Upper lobe of left lung (tissue), 6 donors: ENCODE data around the gene SLC25A21. TPM values are rescaled to one million over a fixed set of nuclear protein-coding genes. Genes with fewer than 3 reads are reported as not detected.

ENCODE experiments used
- ATAC-seq, 2 donors: fragments of 200-7000 bp; cut with Tn5 transposase; one replicate each; pipeline ENCODE4 v1.9.1; 2022; ENCODE audit warnings: mild to moderate bottlenecking in 2 of 2, moderate library complexity in 2 of 2; ENCODE audit not compliant: low FRiP score in 2 of 2
- DNase-seq, 2 donors: peaks; one replicate each; pipeline ENCODE4 v3.0.0-alpha.2; 2019 to 2020
- H3K27ac ChIP-seq, 4 donors: fragments of 200-600 bp; sonication (generic); one replicate each; pipeline ENCODE4 v1.5.1; 2016 to 2019
- H3K27me3 ChIP-seq, 4 donors: fragments of 200-600 bp; sonication (generic); one replicate each; pipeline ENCODE4 v1.5.1; 2017 to 2019
- H3K36me3 ChIP-seq, 4 donors: fragments of 200-600 bp; sonication (generic); one replicate each; pipeline ENCODE4 v1.5.1; 2016 to 2019
- H3K4me1 ChIP-seq, 4 donors: fragments of 200-600 bp; sonication (generic); one replicate each; pipeline ENCODE4 v1.5.1; 2018 to 2019
- H3K4me3 ChIP-seq, 4 donors: fragments of 200-600 bp; sonication (generic); one replicate each; pipeline ENCODE4 v1.5.1; 2017 to 2019; ENCODE audit warnings: mild to moderate bottlenecking in 2 of 4, moderate library complexity in 1 of 4
- H3K9me3 ChIP-seq, 4 donors: fragments of 200-600 bp; sonication (generic); one replicate each; pipeline ENCODE4 v1.5.1; 2018 to 2019
- CTCF ChIP-seq, 6 experiments: fragments of 450-650 bp in 4 of 6; fragments of 200-600 bp in 2 of 6; sonication (generic) in 2 of 6; IDR thresholded peaks; one replicate each; pipeline ENCODE4 v1.5.1; 2016 to 2019; ENCODE audit warnings: antibody characterized with exemption in 6 of 6
- EP300 ChIP-seq, 4 donors: sonication (generic); formaldehyde crosslinking; IDR thresholded peaks; one replicate each; pipeline ENCODE4 v1.5.1; 2017; ENCODE audit warnings: antibody characterized with exemption in 4 of 4, control low read depth in 2 of 4
- POLR2A ChIP-seq, 4 donors: fragments of 450-650 bp; IDR thresholded peaks; one replicate each; pipeline ENCODE4 v1.5.1; 2016 to 2017; ENCODE audit warnings: antibody characterized with exemption in 4 of 4, mild to moderate bottlenecking in 2 of 4
- POLR2AphosphoS5 ChIP-seq, 2 donors: sonication (generic); formaldehyde crosslinking; IDR thresholded peaks; one replicate each; pipeline ENCODE4 v1.5.1; 2017; ENCODE audit warnings: antibody characterized with exemption in 2 of 2
- WGBS, 2 donors: methylation state at CpG; one replicate each; pipeline ENCODE4 v1.1.5; 2017 to 2018; 5-methylcytosine and 5-hydroxymethylcytosine counted together
- total RNA-seq, 6 donors: library from RNA; depleted of rRNA in 4 of 6; stranded (reverse); fragments of >200 nt in 4 of 6; gene quantifications; one replicate each; pipeline versions ENCODE4 v1.1.0 to v1.2.1, GENCODE V29; 2016 to 2021
- donor health status: DM: no; HTN: no; CAD: no; lungs with moderate emphysema.
- donor health status: DM: no; HTN: yes; CAD: no; lungs with severe emphysema.

Gene SLC25A21
- total RNA-seq, 6 donors from 2014 or later = 0.15 to 1.7 (median 0.30) TPM; not detected in 3

- Histone ChIP-seq H3K36me3 (no peaks in the 10 kb centered on the region), H3K27me3 (no peaks in the 10 kb centered on the region), H3K27ac (no peak overlapping the region), H3K4me3 (no peak overlapping the region), H3K4me1 (no peaks in the 10 kb centered on the region), H3K9me3 (no peaks in the 10 kb centered on the region)
- TF ChIP-seq EP300 (IDR thresholded peaks at IDR 0.05) = no peak
- no peak for TF ChIP-seq POLR2AphosphoS5 (IDR thresholded peaks at IDR 0.05)
- TF ChIP-seq CTCF (IDR thresholded peaks at IDR 0.05) = no peak
- TF ChIP-seq POLR2A (IDR thresholded peaks at IDR 0.05) = no peak
- no peak for DNase-seq
- WGBS, 2 donors = 46 to 71% methylated on average over 3 of the region's 3 CpGs
- ATAC-seq = no peak
Observed at GRCh38 chr14:36773558-36773957, 398.8 kb downstream of the SLC25A21 start.

DNA sequence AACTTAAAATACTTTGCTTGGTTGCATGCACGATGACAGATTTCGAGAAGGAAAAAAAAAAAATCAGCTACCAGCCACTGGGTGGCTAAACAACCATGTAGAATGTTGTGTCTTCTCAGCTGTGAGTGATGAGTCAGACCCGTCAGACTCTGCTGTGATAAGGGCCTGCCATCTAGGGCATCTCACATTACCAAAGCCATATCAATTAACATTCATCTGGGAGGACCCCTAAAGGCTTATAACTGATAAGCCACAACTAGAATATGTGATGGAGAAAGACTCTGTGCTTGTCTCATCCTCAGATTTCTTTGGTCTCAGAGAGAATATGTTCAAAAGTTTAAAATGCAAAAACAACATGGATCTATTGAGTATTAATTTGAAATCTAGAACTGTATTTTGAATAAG lies 399.3 kb downstream of the SLC25A21 start:
- 40 to 56% methylated on average over 3 of the region's 3 CpGs for WGBS, 2 donors
- TF ChIP-seq POLR2A (IDR thresholded peaks at IDR 0.05) (no peak), CTCF (IDR thresholded peaks at IDR 0.05) (no peak), EP300 (IDR thresholded peaks at IDR 0.05) (no peak), POLR2AphosphoS5 (IDR thresholded peaks at IDR 0.05) (no peak)
- DNase-seq = no peak

GRCh38 chr14:36771028-36771640 lies 401.3 kb downstream of the SLC25A21 start:
- TF ChIP-seq EP300 (IDR thresholded peaks at IDR 0.05) = no peak
- TF ChIP-seq CTCF (IDR thresholded peaks at IDR 0.05) = no peak
- no peak for TF ChIP-seq POLR2A (IDR thresholded peaks at IDR 0.05)
- no peak for TF ChIP-seq POLR2AphosphoS5 (IDR thresholded peaks at IDR 0.05)
- H3K36me3 ChIP-seq = no peaks in the 10 kb centered on the region
- H3K4me1 ChIP-seq = no peaks in the 10 kb centered on the region
- 23 to 49% methylated on average over 4 of the region's 4 CpGs for WGBS, 2 donors
- H3K27ac ChIP-seq = no peak overlapping the region
- no peak overlapping the region for H3K4me3 ChIP-seq
- no peak for DNase-seq
- H3K9me3 ChIP-seq = no peaks in the 10 kb centered on the region
- no peak for ATAC-seq
- H3K27me3 ChIP-seq = no peaks in the 10 kb centered on the region

More for the DNA sequence above, 399.3 kb downstream of the SLC25A21 start:
- Histone ChIP-seq H3K36me3 (no peaks in the 10 kb centered on the region), H3K9me3 (no peaks in the 10 kb centered on the region), H3K27ac (no peak overlapping the region), H3K4me3 (no peak overlapping the region), H3K27me3 (no peaks in the 10 kb centered on the region), H3K4me1 (no peaks in the 10 kb centered on the region)
- no peak for ATAC-seq

DNA sequence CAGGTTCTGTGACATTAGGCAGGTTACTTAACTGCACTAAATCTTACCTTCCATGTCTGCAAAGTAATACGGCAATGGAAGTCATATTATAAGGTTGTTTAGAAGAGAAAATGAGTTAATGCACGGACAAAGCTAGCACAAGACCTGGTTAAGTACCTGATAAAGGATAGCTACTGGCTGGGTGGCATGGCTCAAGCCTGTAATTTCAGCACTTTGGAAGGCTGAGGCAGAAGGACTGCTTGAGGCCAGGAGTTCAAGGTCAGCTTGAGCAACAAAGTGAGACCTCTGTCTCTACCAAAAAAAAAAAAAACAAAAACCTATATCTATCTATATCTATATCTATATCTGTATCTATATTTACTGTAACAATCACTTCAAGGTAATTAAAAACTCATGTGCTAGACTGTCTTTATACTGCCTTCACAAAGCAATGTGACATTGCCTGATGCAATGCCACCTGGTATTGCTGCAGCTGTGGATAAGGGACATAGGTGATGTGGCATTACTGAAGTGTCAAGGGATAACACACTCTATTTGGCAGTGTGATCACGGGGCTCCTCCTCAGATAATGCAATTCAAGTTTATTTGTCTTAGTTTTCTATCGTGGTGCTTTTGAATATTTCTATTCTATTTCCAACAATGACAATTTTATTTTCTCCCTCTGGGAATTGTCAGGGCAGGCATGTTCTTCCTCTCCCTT lies 403.6 kb downstream of the SLC25A21 start:
- H3K4me3 ChIP-seq = no peak overlapping the region
- no peak overlapping the region for H3K27ac ChIP-seq
- H3K9me3 ChIP-seq = no peaks in the 10 kb centered on the region
- ATAC-seq (no peak), DNase-seq (no peak)
- TF ChIP-seq CTCF (IDR thresholded peaks at IDR 0.05) (no peak), POLR2A (IDR thresholded peaks at IDR 0.05) (no peak), POLR2AphosphoS5 (IDR thresholded peaks at IDR 0.05) (no peak), EP300 (IDR thresholded peaks at IDR 0.05) (no peak)
- no peaks in the 10 kb centered on the region for H3K4me1 ChIP-seq
- no peaks in the 10 kb centered on the region for H3K27me3 ChIP-seq
- WGBS, 2 donors = 70 to 79% methylated on average over 4 of the region's 4 CpGs
- no peaks in the 10 kb centered on the region for H3K36me3 ChIP-seq
